ENCODE data around the gene CRYBB1. TPM values are rescaled to one million over a fixed set of nuclear protein-coding genes. Genes with fewer than 3 reads are reported as not detected.

Gene CRYBB1
- total and polyA plus RNA-seq, 4 donors: 0.14 to 1.1 (median 0.45) TPM

DNA sequence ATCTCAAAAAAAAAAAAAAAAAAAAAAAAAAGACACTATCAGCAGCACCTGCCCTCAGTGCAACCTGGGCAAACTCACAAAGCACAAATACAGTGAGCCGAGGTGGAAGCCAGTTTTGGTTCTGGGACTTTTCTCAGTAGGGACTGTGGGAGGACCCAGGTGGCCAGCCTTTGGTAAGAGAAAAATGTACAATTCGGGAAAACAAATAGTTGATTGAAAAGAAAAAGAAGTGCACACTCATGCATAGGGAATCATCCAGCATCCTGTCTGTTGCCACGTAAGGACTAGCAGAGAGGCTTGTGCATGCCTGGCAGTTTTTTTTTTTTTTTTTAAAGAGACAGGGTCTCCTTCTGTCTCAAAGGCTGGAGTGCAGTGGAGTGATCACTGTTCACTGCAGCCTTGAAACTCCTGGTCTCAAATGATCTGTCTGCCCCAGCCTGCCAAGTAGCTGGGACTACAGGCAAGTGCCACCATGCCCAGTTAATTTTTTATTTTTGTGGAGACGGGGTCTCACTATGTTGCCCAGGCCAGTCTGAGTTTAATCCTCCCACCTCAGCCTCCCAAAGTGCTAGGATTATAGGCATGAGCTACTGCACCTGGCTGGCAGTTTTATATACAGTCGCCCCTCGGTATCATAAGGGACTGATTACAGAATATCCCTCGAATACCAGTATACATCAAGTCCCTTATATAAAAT, 64.6 kb downstream of the CRYBB1 start:
- H3K27ac ChIP-seq (ENCODE audit: low read depth in 1 of 2, low read length in 1 of 2): no peak overlapping the region
- WGBS, 2 donors: 54 to 61% methylated on average over 7 of the region's 7 CpGs
- peaks cover 6 to 14% (median 10%) of the 10 kb centered on the region in 5 donors for H3K4me1 ChIP-seq (ENCODE audit: control insufficient read depth in 5 of 5, insufficient read depth in 5 of 5, low read length in 5 of 5)
- no peaks in the 10 kb centered on the region for H3K36me3 ChIP-seq (ENCODE audit: control insufficient read depth in 4 of 4, insufficient read depth in 4 of 4, low read length in 4 of 4)
- DNase-seq (peak in 1 of 3 donors; percentile 12), ATAC-seq (ENCODE audit: insufficient read depth, low FRiP score) (no peak)
- no peak overlapping the region for H3K9ac ChIP-seq (ENCODE audit: insufficient read depth in 1 of 2, low read length in 2 of 2)
- H3K27me3 ChIP-seq (ENCODE audit: control insufficient read depth in 3 of 3, insufficient read depth in 3 of 3, low read length in 2 of 3): no peaks in the 10 kb centered on the region
- H3K4me3 ChIP-seq: no peak overlapping the region
- no peaks in the 10 kb centered on the region for H3K9me3 ChIP-seq (ENCODE audit: control insufficient read depth in 4 of 4, insufficient read depth in 3 of 4, low read length in 3 of 4)
- TF ChIP-seq, protein P1, sequence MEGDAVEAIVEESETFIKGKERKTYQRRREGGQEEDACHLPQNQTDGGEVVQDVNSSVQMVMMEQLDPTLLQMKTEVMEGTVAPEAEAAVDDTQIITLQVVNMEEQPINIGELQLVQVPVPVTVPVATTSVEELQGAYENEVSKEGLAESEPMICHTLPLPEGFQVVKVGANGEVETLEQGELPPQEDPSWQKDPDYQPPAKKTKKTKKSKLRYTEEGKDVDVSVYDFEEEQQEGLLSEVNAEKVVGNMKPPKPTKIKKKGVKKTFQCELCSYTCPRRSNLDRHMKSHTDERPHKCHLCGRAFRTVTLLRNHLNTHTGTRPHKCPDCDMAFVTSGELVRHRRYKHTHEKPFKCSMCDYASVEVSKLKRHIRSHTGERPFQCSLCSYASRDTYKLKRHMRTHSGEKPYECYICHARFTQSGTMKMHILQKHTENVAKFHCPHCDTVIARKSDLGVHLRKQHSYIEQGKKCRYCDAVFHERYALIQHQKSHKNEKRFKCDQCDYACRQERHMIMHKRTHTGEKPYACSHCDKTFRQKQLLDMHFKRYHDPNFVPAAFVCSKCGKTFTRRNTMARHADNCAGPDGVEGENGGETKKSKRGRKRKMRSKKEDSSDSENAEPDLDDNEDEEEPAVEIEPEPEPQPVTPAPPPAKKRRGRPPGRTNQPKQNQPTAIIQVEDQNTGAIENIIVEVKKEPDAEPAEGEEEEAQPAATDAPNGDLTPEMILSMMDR (IDR thresholded peaks at IDR 0.05; ENCODE audit: control extremely low read depth, extremely low read depth): no peak

DNA sequence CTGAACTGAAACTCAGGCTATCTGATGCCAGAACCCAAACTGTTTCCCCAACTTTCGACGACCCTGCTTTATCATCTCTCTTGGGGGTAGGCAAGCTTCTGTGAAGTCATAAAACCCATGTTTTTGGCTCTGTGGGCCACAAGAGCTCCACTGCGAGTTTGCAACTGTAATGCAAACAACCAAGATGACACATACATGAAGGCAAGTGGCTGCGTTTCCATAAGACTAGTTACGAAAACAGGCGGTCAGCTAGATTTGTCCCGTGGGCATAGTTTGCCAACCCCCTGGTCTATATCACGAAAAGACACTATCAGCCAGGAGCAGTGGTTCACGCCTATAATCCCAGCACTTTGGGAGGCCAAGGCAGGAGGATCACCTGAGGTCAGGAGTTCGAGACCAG, 65.4 kb downstream of the CRYBB1 start:
- Histone ChIP-seq H3K27ac (ENCODE audit: low read depth in 1 of 2, low read length in 1 of 2) (peak overlapping the region in 1 of 2 donors; percentile 4), H3K9me3 (ENCODE audit: control insufficient read depth in 4 of 4, insufficient read depth in 3 of 4, low read length in 3 of 4) (no peaks in the 10 kb centered on the region), H3K9ac (ENCODE audit: insufficient read depth in 1 of 2, low read length in 2 of 2) (no peak overlapping the region), H3K27me3 (ENCODE audit: control insufficient read depth in 3 of 3, insufficient read depth in 3 of 3, low read length in 2 of 3) (no peaks in the 10 kb centered on the region), H3K4me3 (no peak overlapping the region), H3K4me1 (ENCODE audit: control insufficient read depth in 5 of 5, insufficient read depth in 5 of 5, low read length in 5 of 5) (peaks cover 6 to 15% (median 10%) of the 10 kb centered on the region in 5 donors), H3K36me3 (ENCODE audit: control insufficient read depth in 4 of 4, insufficient read depth in 4 of 4, low read length in 4 of 4) (no peaks in the 10 kb centered on the region)
- no peak for ATAC-seq (ENCODE audit: insufficient read depth, low FRiP score)
- TF ChIP-seq, protein P1 (IDR thresholded peaks at IDR 0.05; ENCODE audit: control extremely low read depth, extremely low read depth): no peak
- 66 to 67% methylated on average over 9 to 10 of the region's 10 CpGs for whole genome bisulfite sequencing, 2 donors
- DNase-seq: no peak

DNA sequence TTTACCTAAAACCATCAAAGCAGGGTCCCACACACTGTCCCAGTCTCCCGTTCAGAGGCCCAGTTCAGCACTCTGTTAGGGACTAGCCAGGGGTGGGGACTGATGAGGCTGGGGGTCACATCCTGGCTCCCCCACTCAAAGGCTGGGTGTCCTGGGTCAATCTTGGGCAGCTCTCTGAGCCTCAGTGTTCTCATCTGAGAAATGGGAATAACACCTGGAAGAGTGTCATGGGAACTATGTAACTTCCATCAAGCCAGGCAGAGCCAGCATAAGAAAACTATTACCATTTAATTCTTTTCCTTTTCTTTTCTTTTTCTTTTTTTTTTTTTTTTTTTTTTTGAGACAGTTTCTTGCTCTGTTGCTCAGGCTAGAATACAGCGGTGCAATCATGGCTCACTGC, 66.3 kb downstream of the CRYBB1 start:
- DNase-seq (no peak), ATAC-seq (ENCODE audit: insufficient read depth, low FRiP score) (no peak)
- Histone ChIP-seq H3K9me3 (ENCODE audit: control insufficient read depth in 4 of 4, insufficient read depth in 3 of 4, low read length in 3 of 4) (no peaks in the 10 kb centered on the region), H3K4me1 (ENCODE audit: control insufficient read depth in 5 of 5, insufficient read depth in 5 of 5, low read length in 5 of 5) (peaks cover 6 to 15% (median 10%) of the 10 kb centered on the region in 5 donors), H3K4me3 (no peak overlapping the region), H3K9ac (ENCODE audit: insufficient read depth in 1 of 2, low read length in 2 of 2) (peak overlapping the region in 1 of 2 donors; percentile 28), H3K27me3 (ENCODE audit: control insufficient read depth in 3 of 3, insufficient read depth in 3 of 3, low read length in 2 of 3) (no peaks in the 10 kb centered on the region), H3K36me3 (ENCODE audit: control insufficient read depth in 4 of 4, insufficient read depth in 4 of 4, low read length in 4 of 4) (no peaks in the 10 kb centered on the region), H3K27ac (ENCODE audit: low read depth in 1 of 2, low read length in 1 of 2) (peak overlapping the region in 1 of 2 donors; percentile 75)
- TF ChIP-seq, protein P1 (IDR thresholded peaks at IDR 0.05; ENCODE audit: control extremely low read depth, extremely low read depth): no peak
- 97% methylated on average over 2 of the region's 2 CpGs for WGBS, 2 donors
